Heart right ventricle (tissue), 16 donors: ENCODE results near the gene MCM5. TPM values are rescaled to one million over a fixed set of nuclear protein-coding genes. Genes with fewer than 3 reads are reported as not detected.

Experiments
- ATAC-seq, 8 donors: fragments of 200-7000 bp; cut with Tn5 transposase; one replicate each; pipeline ENCODE4 v1.9.1; 2020; ENCODE audit warnings: mild to moderate bottlenecking in 8 of 8, moderate library complexity in 8 of 8, moderate number of reproducible peaks in 1 of 8
- DNase-seq, 2 donors: peaks; one replicate each; pipeline ENCODE4 v3.0.0-alpha.2; 2020
- H3K27ac ChIP-seq, 10 donors: fragments of 200-600 bp; sonication (generic) in 2 of 10; one replicate each; pipeline versions ENCODE4 v1.5.0 to v1.8.0; 2020 to 2022; ENCODE audit warnings: mild to moderate bottlenecking in 3 of 10
- H3K27me3 ChIP-seq, 7 donors: fragments of 200-600 bp; one replicate each; pipeline ENCODE4 v1.8.0; 2021 to 2022; ENCODE audit warnings: mild to moderate bottlenecking in 2 of 7
- H3K36me3 ChIP-seq, 9 donors: fragments of 200-600 bp; sonication (generic) in 1 of 9; one replicate each; pipeline versions ENCODE4 v1.5.0 to v1.8.0; 2020 to 2022; ENCODE audit warnings: mild to moderate bottlenecking in 2 of 9
- H3K4me1 ChIP-seq, 9 donors: fragments of 200-600 bp; sonication (generic) in 1 of 9; one replicate each; pipeline versions ENCODE4 v1.5.0 to v1.8.0; 2020 to 2022; ENCODE audit warnings: mild to moderate bottlenecking in 4 of 9
- H3K4me3 ChIP-seq, 10 donors: fragments of 200-600 bp; sonication (generic) in 2 of 10; one replicate each; pipeline versions ENCODE4 v1.5.0 to v1.8.0; 2020 to 2022; ENCODE audit warnings: mild to moderate bottlenecking in 7 of 10, moderate library complexity in 2 of 10
- H3K9me3 ChIP-seq, 11 donors: fragments of 200-600 bp in 10 of 11; sonication (generic) in 2 of 11; one replicate each; pipeline versions ENCODE4 v1.5.0 to v1.8.0; 2013 to 2022; ENCODE audit warnings: mild to moderate bottlenecking in 2 of 11, control low read depth in 1 of 11, moderate library complexity in 1 of 11
- WGBS, 2 donors: extraction: QIAGEN DNeasy Blood & Tissue Kit; methylation state at CpG; one replicate each; pipeline ENCODE4 v1.1.7; 2013; ENCODE audit warnings: inconsistent platforms in 1 of 2; 5-methylcytosine and 5-hydroxymethylcytosine counted together
- intact Hi-C, 10 donors: fragments of 100-400 bp; cut with DNase I; formaldehyde crosslinking; loops; one replicate each; pipeline versions ENCODE4 v1.11.1 to v1.14.2; 2022
- polyA plus RNA-seq, 2 donors: library from polyadenylated mRNA; stranded (reverse); fragments of 200-250 nt; gene quantifications; one replicate each; pipeline ENCODE4 v1.2.3, GENCODE V29; 2013
- total RNA-seq, 10 donors: library from RNA; stranded (reverse); fragmentation: NEBNext Ultra II Directional in 3 of 10; extraction: Animal tissue kit (Norgen Biotek cat#: 25700) in 3 of 10; gene quantifications; one replicate each; pipeline versions ENCODE4 v1.2.1 to v1.2.4, GENCODE V29; 2021 to 2023
- TF ChIP-seq, protein P1 (sequence below), 9 donors: fragments of 200-600 bp; sonication (generic) in 2 of 9; IDR thresholded peaks; one replicate each; pipeline versions ENCODE4 v1.5.0 to v1.8.0; 2021 to 2022; ENCODE audit warnings: antibody characterized with exemption in 9 of 9, mild to moderate bottlenecking in 5 of 9, moderate library complexity in 1 of 9
- donor health status: Arrhythmogenic right ventricular cardiomyopathy.
- donor health status: ischemic (EF 13 %, LVEDD 7.1; RV severe dilation, severe dysfunction).
- donor health status: healthy with polysubstance abuse.
- donor health status: DM: no; HTN: yes; CAD: no.
- donor health status: DM: no; HTN: no; CAD: no.
- donor health status: ischemic (EF 25% LVEDD 6.9; RV normal size, moderate dysfunction).
- donor health status: ischemic (EF 25% LVEDD 5.7; RV mildly dilated, moderate dysfunction).
- donor health status: healthy.
- donor health status: DM: yes; HTN: yes; CAD: no.
- donor health status: Ischemic cardiomyopathy.
- donor health status: ischemic (EF 35%, LVEDD 5.7; RV mildly dilated, moderate dysfunction).
- donor health status: nonischemic (EF 11% LVEDD 7.7; RV severe dilation, severe dysfunction).
- donor health status: DM: yes; HTN: yes; CAD: no.
- donor health status: PGD.
- donor health status: ischemic (EF 29% LVEDD 5.4; RV normal size, mild dysfunction).
- donor health status: nonischemic (EF 23%, LVEDD 6.1; RV moderate dilation, normal function).

Gene MCM5
- total and polyA plus RNA-seq, 12 donors = 5.7 to 21.4 (median 11.2) TPM

DNA sequence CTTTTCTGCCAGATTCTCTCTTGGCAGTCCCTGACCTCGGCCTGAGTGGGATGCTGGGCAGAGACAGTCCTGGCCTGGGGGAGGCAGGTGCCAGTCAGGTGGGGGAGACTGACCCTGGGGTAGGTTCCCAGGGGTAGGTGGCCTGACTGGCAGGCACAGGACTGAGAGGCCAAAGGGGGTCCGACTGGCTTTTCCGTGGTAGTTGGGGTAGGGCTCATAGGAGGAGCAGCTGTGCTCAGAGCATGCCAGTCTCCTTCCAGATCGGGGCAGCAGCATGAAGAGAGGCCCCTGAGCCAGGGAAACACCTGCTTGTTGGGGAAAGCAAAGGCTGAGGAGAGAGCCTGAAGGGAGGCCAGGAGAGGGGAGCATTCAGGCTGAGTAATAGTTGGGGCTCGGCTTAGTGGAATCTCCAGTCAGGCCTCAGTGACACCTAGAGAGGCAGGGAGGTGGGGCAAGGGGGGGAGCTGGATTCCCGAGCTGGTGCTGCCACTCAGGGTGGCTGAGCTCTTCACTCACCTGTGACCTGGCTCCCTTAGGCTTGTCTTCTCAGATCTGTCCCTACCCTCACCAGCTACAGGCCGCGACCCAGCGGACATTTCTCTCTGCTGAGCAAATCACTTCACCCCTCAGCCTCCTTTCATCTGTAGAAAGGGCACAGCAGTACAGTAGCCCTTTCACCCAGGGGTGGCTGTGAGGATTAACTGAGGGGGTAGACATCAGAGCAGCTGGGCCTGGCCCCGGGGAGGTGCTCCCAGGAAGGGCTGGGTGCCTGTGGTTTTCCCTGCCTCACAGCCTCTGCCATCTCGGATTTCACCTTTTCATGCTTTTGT is 26.2 kb downstream of the MCM5 start:
- Histone ChIP-seq H3K4me3 (no peak overlapping the region), H3K36me3 (peaks cover 0 to 57% (median 17%) of the 10 kb centered on the region in 9 donors), H3K9me3 (no peaks in the 10 kb centered on the region), H3K27ac (no peak overlapping the region), H3K4me1 (peaks cover 0 to 8% (median 3%) of the 10 kb centered on the region in 9 donors), H3K27me3 (no peaks in the 10 kb centered on the region)
- WGBS, 2 donors = 88 to 90% methylated on average over 11 of the region's 11 CpGs
- no peak for ATAC-seq
- no peak for DNase-seq
- TF ChIP-seq, protein P1, sequence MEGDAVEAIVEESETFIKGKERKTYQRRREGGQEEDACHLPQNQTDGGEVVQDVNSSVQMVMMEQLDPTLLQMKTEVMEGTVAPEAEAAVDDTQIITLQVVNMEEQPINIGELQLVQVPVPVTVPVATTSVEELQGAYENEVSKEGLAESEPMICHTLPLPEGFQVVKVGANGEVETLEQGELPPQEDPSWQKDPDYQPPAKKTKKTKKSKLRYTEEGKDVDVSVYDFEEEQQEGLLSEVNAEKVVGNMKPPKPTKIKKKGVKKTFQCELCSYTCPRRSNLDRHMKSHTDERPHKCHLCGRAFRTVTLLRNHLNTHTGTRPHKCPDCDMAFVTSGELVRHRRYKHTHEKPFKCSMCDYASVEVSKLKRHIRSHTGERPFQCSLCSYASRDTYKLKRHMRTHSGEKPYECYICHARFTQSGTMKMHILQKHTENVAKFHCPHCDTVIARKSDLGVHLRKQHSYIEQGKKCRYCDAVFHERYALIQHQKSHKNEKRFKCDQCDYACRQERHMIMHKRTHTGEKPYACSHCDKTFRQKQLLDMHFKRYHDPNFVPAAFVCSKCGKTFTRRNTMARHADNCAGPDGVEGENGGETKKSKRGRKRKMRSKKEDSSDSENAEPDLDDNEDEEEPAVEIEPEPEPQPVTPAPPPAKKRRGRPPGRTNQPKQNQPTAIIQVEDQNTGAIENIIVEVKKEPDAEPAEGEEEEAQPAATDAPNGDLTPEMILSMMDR (IDR thresholded peaks at IDR 0.05) = no peak
- intact Hi-C loops = loop anchor here in 2 of 10 donors (10.0 kb wide), 3 partner anchors 499 to 709 kb away; no protein-coding TSS in a partner anchor

DNA sequence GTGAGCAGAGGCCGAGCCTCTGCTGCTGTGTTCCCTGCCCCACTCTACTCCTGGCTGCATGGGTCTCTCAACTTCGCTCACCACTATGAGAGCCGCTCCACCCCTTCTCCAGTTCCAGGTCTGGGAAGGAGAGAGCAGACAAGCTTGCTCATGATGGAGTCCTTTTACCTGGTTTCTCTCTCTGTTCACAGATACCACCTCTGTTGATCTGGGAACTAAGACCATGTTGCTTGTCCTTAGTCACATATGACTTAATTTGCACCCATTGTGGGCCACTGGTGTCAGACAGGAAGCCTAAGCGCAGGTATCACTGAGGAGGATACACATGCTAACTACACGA is 26.8 kb downstream of the MCM5 start:
- TF ChIP-seq, protein P1 (IDR thresholded peaks at IDR 0.05) = no peak
- H3K4me3 ChIP-seq = no peak overlapping the region
- 91 to 92% methylated on average over 5 of the region's 5 CpGs for WGBS, 2 donors
- intact Hi-C loops = loop anchor here in 2 of 10 donors (10.0 kb wide), 3 partner anchors 498 to 708 kb away; no protein-coding TSS in a partner anchor
- DNase-seq (no peak), ATAC-seq (no peak)
- H3K27me3 ChIP-seq = no peaks in the 10 kb centered on the region
- H3K9me3 ChIP-seq = no peaks in the 10 kb centered on the region
- no peak overlapping the region for H3K27ac ChIP-seq
- H3K36me3 ChIP-seq = peaks cover 0 to 51% (median 15%) of the 10 kb centered on the region in 9 donors
- peaks cover 0 to 13% (median 8%) of the 10 kb centered on the region in 9 donors for H3K4me1 ChIP-seq

DNA sequence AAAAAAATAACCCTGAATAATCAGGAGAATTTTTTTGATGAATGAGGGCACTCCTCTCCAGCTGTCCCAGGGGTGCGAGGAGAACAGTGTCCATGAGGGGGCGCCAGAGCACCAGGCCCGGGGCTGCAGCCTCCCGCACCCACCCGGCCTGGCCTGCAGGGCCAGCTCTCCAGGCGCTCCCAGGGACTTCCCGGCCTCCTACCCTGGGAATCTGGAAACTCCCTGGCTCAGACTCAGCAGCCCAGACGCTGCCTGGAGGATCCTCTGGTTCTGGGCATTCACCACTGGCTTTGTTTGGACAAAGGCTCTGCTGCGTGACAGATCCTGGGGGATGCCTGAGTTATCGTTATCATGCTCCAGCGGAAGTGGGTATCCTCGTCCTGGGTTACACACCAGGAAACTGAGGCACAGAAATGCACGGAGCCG is 31.0 kb downstream of the MCM5 start:
- 6% methylated on average over 14 of the region's 14 CpGs for WGBS, 2 donors
- peak; percentile 90 to 91 for DNase-seq
- H3K4me1 ChIP-seq = peaks cover 0 to 14% (median 8%) of the 10 kb centered on the region in 9 donors
- intact Hi-C loops = loop anchor here (1.0 to 10.0 kb wide), 11 partner anchors 151 to 694 kb away; no protein-coding TSS in a partner anchor
- peaks cover 0 to 35% (median 0%) of the 10 kb centered on the region in 9 donors for H3K36me3 ChIP-seq
- no peak overlapping the region for H3K4me3 ChIP-seq
- no peaks in the 10 kb centered on the region for H3K27me3 ChIP-seq
- H3K27ac ChIP-seq = peak overlapping the region in 5 of 10 donors; percentile 14 to 69 (median 48)
- H3K9me3 ChIP-seq = peaks cover 0 to 18% (median 10%) of the 10 kb centered on the region in 11 donors
- TF ChIP-seq, protein P1 (IDR thresholded peaks at IDR 0.05) = peak; percentile 94 to 99 (median 97)
- peak; percentile 94 to 99 (median 98) for ATAC-seq

DNA sequence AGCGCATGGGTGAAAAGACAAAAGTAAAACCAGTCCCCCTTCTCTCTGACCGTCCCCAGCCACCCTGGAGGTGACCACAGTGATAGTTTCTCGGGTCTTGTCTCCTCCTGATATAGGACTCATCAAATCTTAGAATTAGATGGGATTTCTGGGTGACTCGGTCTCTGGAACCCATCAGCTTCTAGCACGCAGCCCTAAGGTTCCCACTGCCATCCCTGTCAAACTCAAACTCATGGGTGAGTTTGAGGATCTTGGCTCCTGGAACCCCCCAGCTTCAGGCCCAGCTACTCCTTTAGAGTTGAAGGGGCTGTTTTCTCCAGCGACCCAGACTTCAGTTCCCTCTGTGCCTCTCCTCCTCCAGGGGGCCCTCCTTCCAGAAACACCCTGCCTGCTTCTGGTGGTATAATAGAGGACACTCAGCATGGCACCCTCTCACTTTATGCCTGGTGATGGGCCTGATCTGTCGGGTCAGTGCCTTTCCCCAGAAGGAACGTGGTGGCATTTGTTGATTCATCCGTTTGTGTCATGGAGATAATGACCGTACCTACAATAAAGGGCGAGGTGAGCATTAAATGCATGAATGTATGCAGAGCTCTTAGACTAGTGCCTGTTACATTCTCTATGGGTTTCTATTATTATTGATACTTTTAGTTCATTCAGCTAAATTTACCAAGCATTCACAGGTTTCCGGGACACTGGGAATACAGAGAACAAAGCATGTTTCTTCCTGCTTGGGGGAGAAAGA is 31.7 kb downstream of the MCM5 start:
- intact Hi-C loops = loop anchor here (1.0 to 10.0 kb wide), 10 partner anchors 151 to 693 kb away; no protein-coding TSS in a partner anchor
- Histone ChIP-seq H3K27ac (peak overlapping the region in 5 of 10 donors; percentile 14 to 69 (median 48)), H3K4me3 (no peak overlapping the region), H3K9me3 (peaks cover 0 to 18% (median 10%) of the 10 kb centered on the region in 11 donors), H3K27me3 (no peaks in the 10 kb centered on the region), H3K4me1 (peaks cover 0 to 14% (median 8%) of the 10 kb centered on the region in 9 donors), H3K36me3 (peaks cover 0 to 30% (median 0%) of the 10 kb centered on the region in 9 donors)
- WGBS, 2 donors = 93 to 95% methylated on average over 12 of the region's 12 CpGs
- TF ChIP-seq, protein P1 (IDR thresholded peaks at IDR 0.05) = no peak
- DNase-seq = no peak
- ATAC-seq = peak in 1 of 8 donors; percentile 2
